Small intestine (tissue), 7 donors: ENCODE results near the gene ZBTB24. TPM values are rescaled to one million over a fixed set of nuclear protein-coding genes. Genes with fewer than 3 reads are reported as not detected.

ENCODE experiments used
- DNase-seq, 2 donors: peaks; one replicate each; pipeline versions ENCODE4 v3.0.0 to v3.0.0-alpha.2; 2013
- FAIRE-seq: peaks from 2 replicates; lab custom pipeline; 2012; peaks lifted over from hg19 to GRCh38; lab: Jason Lieb, UNC
- H3K27ac ChIP-seq, 3 donors: one replicate each; pipeline ENCODE4 v1.5.1; 2013; ENCODE audit warnings: low read length in 2 of 3, mild to moderate bottlenecking in 2 of 3, control low read depth in 1 of 3, inconsistent platforms in 1 of 3, low read depth in 1 of 3, moderate library complexity in 1 of 3
- H3K27me3 ChIP-seq, 3 donors: one replicate each; pipeline ENCODE4 v1.6.1; 2013; ENCODE audit warnings: low read length in 3 of 3, inconsistent platforms in 1 of 3; ENCODE audit not compliant: control insufficient read depth in 3 of 3, insufficient read depth in 3 of 3
- H3K36me3 ChIP-seq, 3 donors: one replicate each; pipeline ENCODE4 v1.6.1; 2013; ENCODE audit warnings: low read length in 3 of 3, inconsistent platforms in 1 of 3, low read depth in 1 of 3, mild to moderate bottlenecking in 1 of 3, moderate library complexity in 1 of 3; ENCODE audit not compliant: control insufficient read depth in 3 of 3, insufficient read depth in 2 of 3
- H3K4me1 ChIP-seq, 3 donors: one replicate each; pipeline ENCODE4 v1.6.1; 2013; ENCODE audit warnings: low read length in 2 of 3, inconsistent platforms in 1 of 3, low read depth in 1 of 3, mild to moderate bottlenecking in 1 of 3, moderate library complexity in 1 of 3; ENCODE audit not compliant: control insufficient read depth in 3 of 3, insufficient read depth in 2 of 3
- H3K4me3 ChIP-seq, 3 donors: one replicate each; pipeline ENCODE4 v1.5.1; 2013; ENCODE audit warnings: low read length in 3 of 3, control low read depth in 1 of 3, inconsistent platforms in 1 of 3, low read depth in 1 of 3, mild to moderate bottlenecking in 1 of 3, moderate library complexity in 1 of 3
- H3K9me3 ChIP-seq, 2 donors: one replicate each; pipeline ENCODE4 v1.6.1; 2013; ENCODE audit warnings: low read depth in 1 of 2, low read length in 1 of 2; ENCODE audit not compliant: control insufficient read depth in 2 of 2, insufficient read depth in 1 of 2
- WGBS, 3 donors: extraction: QIAGEN DNeasy Blood & Tissue Kit; methylation state at CpG; one replicate each; pipeline ENCODE4 v1.1.7; 2013; 5-methylcytosine and 5-hydroxymethylcytosine counted together
- polyA plus RNA-seq, 4 donors: library from polyadenylated mRNA; stranded (reverse) in 3 of 4; unstranded in 1 of 4; fragments of 200-250 nt in 3 of 4; fragments of 120-200 nt in 1 of 4; gene quantifications; one replicate each; pipeline versions ENCODE4 v1.2.1 to v1.2.3, GENCODE V29; 2013
- donor health status: healthy with polysubstance abuse.
- donor health status: control.
- donor health status: control.
- donor health status: Bipolar disorder and iron deficiency.
- donor health status: healthy.

ZBTB24 gene
- polyA plus RNA-seq, 4 donors, result 1.8 to 12.6 (median 3.3) TPM

DNA sequence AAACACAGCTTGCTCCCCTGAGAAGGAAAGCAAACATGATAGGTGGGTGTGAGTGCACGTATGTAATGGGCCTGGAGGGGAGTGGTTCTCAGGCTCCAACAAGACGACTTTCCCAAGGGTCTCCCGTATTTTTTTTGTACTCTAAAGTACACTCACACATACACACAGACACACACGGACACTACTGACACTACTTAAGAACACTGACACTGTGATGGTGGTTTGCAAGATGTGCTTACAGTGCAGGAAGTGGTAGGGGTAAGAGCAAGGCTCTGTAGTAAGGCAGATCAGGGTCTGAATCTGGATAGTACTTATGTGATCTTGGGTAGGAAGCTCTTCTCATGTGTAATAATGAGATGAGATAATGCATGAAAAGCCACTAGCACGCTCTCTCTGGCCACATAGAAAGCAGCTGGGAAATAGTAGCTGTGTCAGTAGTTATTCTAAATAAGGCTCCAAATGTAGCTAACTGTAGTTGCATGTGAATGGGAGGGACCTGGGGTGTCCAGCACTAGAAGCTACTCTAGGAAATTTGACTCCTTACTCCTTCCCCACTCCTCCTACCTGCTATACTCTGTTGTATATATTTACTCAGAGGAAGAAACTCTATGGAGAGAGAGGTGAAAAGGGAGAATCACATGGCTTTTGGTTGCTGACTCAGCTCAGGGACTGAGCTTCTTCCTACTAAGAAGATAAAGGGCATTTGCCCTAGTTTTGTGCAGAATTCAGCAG is 8.4 kb upstream of the ZBTB24 start:
- Histone ChIP-seq H3K4me1 (no peaks in the 10 kb centered on the region), H3K4me3 (no peak overlapping the region), H3K36me3 (no peaks in the 10 kb centered on the region), H3K9me3 (no peaks in the 10 kb centered on the region), H3K27me3 (no peaks in the 10 kb centered on the region), H3K27ac (peak overlapping the region in 2 of 3 donors; percentile 8 to 71)
- FAIRE-seq (no peak), DNase-seq (peak in 1 of 2 donors; percentile 58)
- 55 to 73% (median 67%) methylated on average over 5 of the region's 5 CpGs for WGBS, 3 donors

DNA sequence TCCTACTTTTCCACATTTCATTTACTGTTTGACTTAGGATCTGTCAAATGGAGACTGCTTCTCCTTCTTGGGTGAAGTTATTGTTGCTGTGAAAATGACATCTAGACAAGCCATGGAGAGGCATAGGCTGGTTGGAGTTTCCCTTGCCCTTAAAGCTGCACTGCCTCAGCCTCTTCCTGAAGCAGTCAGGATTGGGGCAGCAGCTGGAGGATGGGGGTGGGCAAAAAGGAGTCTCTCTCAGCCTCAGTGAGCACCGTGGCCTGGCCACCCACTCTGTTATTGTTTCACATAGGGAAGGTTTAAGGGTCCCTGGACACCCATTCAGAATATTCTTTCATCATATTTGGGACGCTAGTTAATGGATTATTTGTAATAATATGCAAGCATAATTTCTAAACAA is 7.7 kb upstream of the ZBTB24 start:
- WGBS, 3 donors, result 68 to 79% (median 74%) methylated on average over 2 of the region's 2 CpGs
- H3K27ac ChIP-seq, result peak overlapping the region in 1 of 3 donors; percentile 8

DNA sequence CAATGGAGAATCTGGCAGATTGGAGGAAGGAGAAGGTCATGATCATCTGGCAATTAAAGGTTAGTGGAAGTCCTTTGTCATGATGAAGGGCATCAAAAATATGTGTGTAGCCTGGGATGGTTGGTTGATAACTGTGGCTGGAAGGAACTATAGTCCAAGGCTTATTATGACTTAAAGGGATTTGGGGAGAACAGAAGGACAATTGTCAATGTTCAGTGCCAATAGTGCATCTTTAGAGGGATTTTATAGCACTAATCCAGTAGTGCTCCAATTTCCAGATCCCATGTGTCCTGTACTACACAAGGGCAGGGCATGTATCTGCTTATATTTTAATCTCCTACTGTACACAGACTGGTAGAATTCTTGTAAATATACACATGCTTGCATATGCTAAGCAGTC is 5.0 kb upstream of the ZBTB24 start:
- no peak for DNase-seq
- Histone ChIP-seq H3K27ac (no peak overlapping the region), H3K4me3 (no peak overlapping the region), H3K27me3 (no peaks in the 10 kb centered on the region), H3K4me1 (peaks cover 0 to 4% (median 0%) of the 10 kb centered on the region in 3 donors), H3K9me3 (no peaks in the 10 kb centered on the region), H3K36me3 (no peaks in the 10 kb centered on the region)
- no peak for FAIRE-seq

More for the DNA sequence above, 7.7 kb upstream of the ZBTB24 start:
- no peaks in the 10 kb centered on the region for H3K36me3 ChIP-seq
- no peaks in the 10 kb centered on the region for H3K9me3 ChIP-seq
- no peak for FAIRE-seq
- DNase-seq, result no peak
- no peaks in the 10 kb centered on the region for H3K4me1 ChIP-seq
- H3K27me3 ChIP-seq, result no peaks in the 10 kb centered on the region
- no peak overlapping the region for H3K4me3 ChIP-seq

DNA sequence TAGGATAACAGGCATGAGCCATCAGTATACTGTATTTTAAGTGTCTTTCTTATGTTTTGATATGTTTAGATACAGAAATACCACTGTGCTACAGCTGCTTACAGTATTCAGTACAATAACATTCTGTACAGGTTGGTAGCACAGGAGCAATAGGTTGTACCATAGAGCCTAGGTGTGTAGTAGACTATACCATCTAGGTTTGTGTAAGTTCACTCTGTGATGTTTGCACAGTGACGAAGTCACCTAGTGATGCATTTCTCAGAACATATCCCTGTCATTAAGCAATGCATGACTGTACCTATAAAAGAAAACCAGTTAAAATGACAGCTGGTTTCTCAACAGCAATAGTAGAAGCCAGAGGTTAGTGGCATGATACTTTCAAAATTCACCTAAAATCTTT is 3.0 kb upstream of the ZBTB24 start:
- H3K4me1 ChIP-seq, result peaks cover 4 to 14% (median 11%) of the 10 kb centered on the region in 3 donors
- H3K4me3 ChIP-seq, result no peak overlapping the region
- peaks cover 0 to 3% (median 0%) of the 10 kb centered on the region in 3 donors for H3K36me3 ChIP-seq
- peak overlapping the region in 1 of 3 donors; percentile 6 for H3K27ac ChIP-seq
- H3K27me3 ChIP-seq, result no peaks in the 10 kb centered on the region
- WGBS, 3 donors, result 56 to 71% (median 59%) methylated on average over 1 of the region's 1 CpG
- peak; percentile 47 to 56 for DNase-seq
- FAIRE-seq, result no peak
- H3K9me3 ChIP-seq, result no peaks in the 10 kb centered on the region

- H3K9me3 ChIP-seq, result no peaks in the 10 kb centered on the region
- H3K4me1 ChIP-seq, result peaks cover 9 to 21% (median 18%) of the 10 kb centered on the region in 3 donors
- peak overlapping the region in 1 of 3 donors; percentile 6 for H3K27ac ChIP-seq
- WGBS, 3 donors, result 80 to 88% (median 86%) methylated on average over 3 of the region's 3 CpGs
- FAIRE-seq (no peak), DNase-seq (no peak)
- no peak overlapping the region for H3K4me3 ChIP-seq
- H3K27me3 ChIP-seq, result no peaks in the 10 kb centered on the region
- peaks cover 3 to 6% (median 4%) of the 10 kb centered on the region in 3 donors for H3K36me3 ChIP-seq
Measured at GRCh38 chr6:109485266-109485935, 2.4 kb upstream of the ZBTB24 start.

DNA sequence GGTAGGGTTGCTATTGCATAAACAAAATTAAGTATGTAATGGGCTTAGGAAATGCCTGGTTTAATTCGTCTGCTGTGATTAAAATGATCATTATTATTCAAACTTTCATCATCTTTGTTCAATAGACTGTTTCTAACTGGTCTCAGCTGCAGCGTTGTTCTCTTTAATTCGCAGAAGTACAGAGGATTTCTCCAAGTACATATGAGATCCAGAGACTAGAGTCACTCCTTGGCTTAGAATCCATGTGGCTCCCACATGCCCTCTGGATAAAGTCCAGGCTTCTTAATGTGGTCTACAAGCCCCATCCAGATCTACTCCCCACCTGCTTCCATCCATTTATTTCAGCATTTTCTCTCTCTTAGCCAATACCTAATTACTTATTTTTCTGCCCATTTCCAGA is 1.1 kb upstream of the ZBTB24 start:
- peaks cover 13 to 26% (median 24%) of the 10 kb centered on the region in 3 donors for H3K4me1 ChIP-seq
- no peaks in the 10 kb centered on the region for H3K27me3 ChIP-seq
- no peak overlapping the region for H3K27ac ChIP-seq
- no peak for FAIRE-seq
- DNase-seq, result no peak
- H3K36me3 ChIP-seq, result peaks cover 3 to 6% (median 4%) of the 10 kb centered on the region in 3 donors
- no peaks in the 10 kb centered on the region for H3K9me3 ChIP-seq
- no peak overlapping the region for H3K4me3 ChIP-seq
- 53 to 67% (median 58%) methylated on average over 3 of the region's 3 CpGs for WGBS, 3 donors

DNA sequence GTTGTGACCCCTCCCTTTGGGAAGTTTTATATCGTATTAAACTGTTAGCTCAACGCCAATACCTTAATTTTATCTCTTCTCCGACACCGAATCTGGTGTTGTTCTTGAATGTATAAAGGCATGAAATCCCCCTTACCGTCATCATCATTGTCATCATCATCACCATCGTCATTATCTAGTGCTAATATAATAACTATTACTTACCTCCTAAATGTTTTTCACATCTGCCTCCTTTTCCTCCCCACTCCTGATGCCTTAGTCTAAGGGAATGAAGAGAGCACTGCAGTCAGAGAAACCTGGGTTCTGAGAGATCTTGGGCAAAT is 677 bp upstream of the ZBTB24 start:
- H3K27ac ChIP-seq, result peak overlapping the region in 2 of 3 donors; percentile 51 to 61
- 0 to 4% (median 0%) methylated on average over 6 of the region's 6 CpGs for WGBS, 3 donors
- H3K27me3 ChIP-seq, result no peaks in the 10 kb centered on the region

GRCh38 chr6:109480993-109481480 is 2.0 kb downstream of the ZBTB24 start:
- Histone ChIP-seq H3K4me3 (no peak overlapping the region), H3K9me3 (no peaks in the 10 kb centered on the region), H3K4me1 (peaks cover 19 to 40% (median 24%) of the 10 kb centered on the region in 3 donors), H3K27me3 (no peaks in the 10 kb centered on the region), H3K36me3 (peaks cover 5 to 18% (median 9%) of the 10 kb centered on the region in 3 donors), H3K27ac (no peak overlapping the region)
- no peak for DNase-seq
- WGBS, 3 donors, result 85 to 90% (median 86%) methylated on average over 7 of the region's 7 CpGs
- FAIRE-seq, result no peak

More for the DNA sequence above, 677 bp upstream of the ZBTB24 start:
- Histone ChIP-seq H3K4me3 (peak overlapping the region; percentile 7 to 48 (median 29)), H3K36me3 (peaks cover 3 to 6% (median 4%) of the 10 kb centered on the region in 3 donors), H3K9me3 (no peaks in the 10 kb centered on the region), H3K4me1 (peaks cover 13 to 27% (median 24%) of the 10 kb centered on the region in 3 donors)
- no peak for DNase-seq
- FAIRE-seq, result no peak
